ENCODE results near the gene SLC12A4.
A peak's percentile ranks its signal among the peaks of the same experiment; 100 is the strongest.
"Not testable (repeated sequence)": the region's sequence is repeated elsewhere in the genome, so short reads cannot be mapped to it uniquely, and the experiment has no call there.

The SLC12A4 gene

GRCh38 chr16:67968400-67969253 lies at the start of gene SLC12A4:
SLC12A4 (minus strand) TSS chr16:67968637; CDS start chr16:67968553, 84 bp downstream.
- Histone ChIP-seq H3K4me2 (peak within 1 kb of the TSS; percentile 97), H3K36me3 (peaks cover 4% of the 10 kb centered on the region; the same call in 1 of the 2 replicates), H4K20me1 (peaks cover 36% of the 10 kb centered on the region; the same call in 1 of the 2 replicates), H3K9ac (peak within 1 kb of the TSS; percentile 84), H3K27ac (peak within 1 kb of the TSS; percentile 82), H3K9me3 (no peaks in the 10 kb centered on the region), H3K4me1 (peaks cover 49% of the 10 kb centered on the region), H3K4me3 (peak within 1 kb of the TSS; percentile 83), H3K27me3 (no peaks in the 10 kb centered on the region)
- no peak for TF ChIP-seq Cebpa-rat (IDR thresholded peaks at IDR 0.05)

GRCh38 chr16:68015681-68016080 lies 47.2 kb upstream of the SLC12A4 start, which contains the start of gene DPEP2NB:
DPEP2NB (minus strand) TSS chr16:68015911; CDS start chr16:68015770, 141 bp downstream.
- no peak for TF ChIP-seq Cebpa-rat (IDR thresholded peaks at IDR 0.05)
- no peaks in the 10 kb centered on the region for H4K20me1 ChIP-seq
- no peak within 1 kb of the TSS for H3K4me3 ChIP-seq
- no peaks in the 10 kb centered on the region for H3K36me3 ChIP-seq
- no peak within 1 kb of the TSS for H3K27ac ChIP-seq
- H3K9me3 ChIP-seq: no peaks in the 10 kb centered on the region
- no peaks in the 10 kb centered on the region for H3K27me3 ChIP-seq
- no peaks in the 10 kb centered on the region for H3K4me1 ChIP-seq
- H3K4me2 ChIP-seq: no peak within 1 kb of the TSS
- H3K9ac ChIP-seq: no peak within 1 kb of the TSS

GRCh38 chr16:68013440-68013839 lies 45.0 kb upstream of the SLC12A4 start:
- no peaks in the 10 kb centered on the region for H3K9me3 ChIP-seq
- H3K36me3 ChIP-seq: no peaks in the 10 kb centered on the region
- H3K27ac ChIP-seq: no peak overlapping the region
- H3K4me3 ChIP-seq: no peak overlapping the region
- no peaks in the 10 kb centered on the region for H4K20me1 ChIP-seq
- no peaks in the 10 kb centered on the region for H3K4me1 ChIP-seq
- no peak overlapping the region for H3K9ac ChIP-seq
- no peak for TF ChIP-seq Cebpa-rat (IDR thresholded peaks at IDR 0.05)
- no peak overlapping the region for H3K4me2 ChIP-seq
- H3K27me3 ChIP-seq: no peaks in the 10 kb centered on the region

GRCh38 chr16:68009872-68010271 lies 41.4 kb upstream of the SLC12A4 start:
- not testable (repeated sequence) for H3K9ac ChIP-seq, H3K27ac ChIP-seq, H4K20me1 ChIP-seq, H3K4me2 ChIP-seq, H3K4me3 ChIP-seq, H3K36me3 ChIP-seq, H3K9me3 ChIP-seq, H3K27me3 ChIP-seq, H3K4me1 ChIP-seq

GRCh38 chr16:68009157-68009735 lies 40.8 kb upstream of the SLC12A4 start:
- Histone ChIP-seq H3K27me3 (no peaks in the 10 kb centered on the region), H3K4me2 (no peak overlapping the region), H3K27ac (no peak overlapping the region), H4K20me1 (no peaks in the 10 kb centered on the region), H3K36me3 (no peaks in the 10 kb centered on the region), H3K9ac (no peak overlapping the region), H3K4me3 (no peak overlapping the region), H3K4me1 (no peaks in the 10 kb centered on the region; the same call in 1 of the 2 replicates), H3K9me3 (no peaks in the 10 kb centered on the region)
- no peak for TF ChIP-seq Cebpa-rat (IDR thresholded peaks at IDR 0.05)

- Histone ChIP-seq H4K20me1 (no peaks in the 10 kb centered on the region), H3K27ac (no peak overlapping the region), H3K27me3 (no peaks in the 10 kb centered on the region), H3K9me3 (no peaks in the 10 kb centered on the region), H3K4me3 (no peak overlapping the region), H3K4me1 (no peaks in the 10 kb centered on the region; the same call in 1 of the 2 replicates), H3K9ac (no peak overlapping the region), H3K4me2 (no peak overlapping the region), H3K36me3 (no peaks in the 10 kb centered on the region)
- no peak for TF ChIP-seq Cebpa-rat (IDR thresholded peaks at IDR 0.05)
Observed at GRCh38 chr16:68005786-68006286, 37.4 kb upstream of the SLC12A4 start.

- H3K4me2 ChIP-seq: no peak overlapping the region
- no peaks in the 10 kb centered on the region for H3K27me3 ChIP-seq
- H3K4me1 ChIP-seq: peaks cover 4% of the 10 kb centered on the region
- no peak overlapping the region for H3K4me3 ChIP-seq
- no peaks in the 10 kb centered on the region for H4K20me1 ChIP-seq
- no peaks in the 10 kb centered on the region for H3K36me3 ChIP-seq
- no peak overlapping the region for H3K27ac ChIP-seq
- H3K9me3 ChIP-seq: no peaks in the 10 kb centered on the region
- no peak overlapping the region for H3K9ac ChIP-seq
- no peak for TF ChIP-seq Cebpa-rat (IDR thresholded peaks at IDR 0.05)
Observed at GRCh38 chr16:68005211-68005610, 36.8 kb upstream of the SLC12A4 start.

- H4K20me1 ChIP-seq: no peaks in the 10 kb centered on the region
- no peak overlapping the region for H3K9ac ChIP-seq
- H3K9me3 ChIP-seq: peaks cover 5% of the 10 kb centered on the region; the same call in 1 of the 2 replicates
- H3K27ac ChIP-seq: no peak overlapping the region
- no peak for TF ChIP-seq Cebpa-rat (IDR thresholded peaks at IDR 0.05)
- H3K4me1 ChIP-seq: peaks cover 26% of the 10 kb centered on the region
- H3K4me3 ChIP-seq: no peak overlapping the region
- H3K36me3 ChIP-seq: no peaks in the 10 kb centered on the region
- H3K27me3 ChIP-seq: no peaks in the 10 kb centered on the region
- no peak overlapping the region for H3K4me2 ChIP-seq
Observed at GRCh38 chr16:68003031-68003430, 34.6 kb upstream of the SLC12A4 start.

GRCh38 chr16:68000450-68000849 lies 32.0 kb upstream of the SLC12A4 start:
- Histone ChIP-seq H3K4me1 (peaks cover 26% of the 10 kb centered on the region), H3K9me3 (peaks cover 9% of the 10 kb centered on the region; the same call in 1 of the 2 replicates), H3K27me3 (no peaks in the 10 kb centered on the region), H3K4me3 (no peak overlapping the region), H3K27ac (0 out of 2 replicates have a peak overlapping the region, but pooled peaks have one; percentile 59), H3K9ac (no peak overlapping the region), H3K36me3 (no peaks in the 10 kb centered on the region), H4K20me1 (no peaks in the 10 kb centered on the region), H3K4me2 (peak overlapping the region; percentile 82)
- no peak for TF ChIP-seq Cebpa-rat (IDR thresholded peaks at IDR 0.05)

- peaks cover 30% of the 10 kb centered on the region for H3K4me1 ChIP-seq
- peak overlapping the region; percentile 82 for H3K4me2 ChIP-seq
Observed at GRCh38 chr16:67999985-68000384, 31.5 kb upstream of the SLC12A4 start.

GRCh38 chr16:67998779-67999688 lies 30.6 kb upstream of the SLC12A4 start, which contains the start of gene DPEP2:
DPEP2 (minus strand) TSS chr16:67999484; CDS start chr16:67993212, 6,272 bp downstream.
- H3K36me3 ChIP-seq, H3K27me3 ChIP-seq, H3K9me3 ChIP-seq, H4K20me1 ChIP-seq: not testable (repeated sequence)
- H3K27ac ChIP-seq: peak within 1 kb of the TSS; percentile 59
- H3K9ac ChIP-seq: peak within 1 kb of the TSS; percentile 46; the same call in 1 of the 2 replicates
- peaks cover 38% of the 10 kb centered on the region for H3K4me1 ChIP-seq
- peak within 1 kb of the TSS; percentile 82 for H3K4me2 ChIP-seq
- H3K4me3 ChIP-seq: peak within 1 kb of the TSS; percentile 37

More at GRCh38 chr16:67999985-68000384, 31.5 kb upstream of the SLC12A4 start:
- peak overlapping the region; percentile 59; the same call in 1 of the 2 replicates for H3K27ac ChIP-seq
- H3K27me3 ChIP-seq: no peaks in the 10 kb centered on the region
- no peak for TF ChIP-seq Cebpa-rat (IDR thresholded peaks at IDR 0.05)
- no peak overlapping the region for H3K9ac ChIP-seq
- peaks cover 9% of the 10 kb centered on the region; the same call in 1 of the 2 replicates for H3K9me3 ChIP-seq
- no peak overlapping the region for H3K4me3 ChIP-seq
- no peaks in the 10 kb centered on the region for H4K20me1 ChIP-seq
- H3K36me3 ChIP-seq: no peaks in the 10 kb centered on the region

- H3K9me3 ChIP-seq, H4K20me1 ChIP-seq, H3K36me3 ChIP-seq, H3K27me3 ChIP-seq, H3K27ac ChIP-seq, H3K9ac ChIP-seq: not testable (repeated sequence)
- peaks cover 46% of the 10 kb centered on the region for H3K4me1 ChIP-seq
- 0 out of 2 replicates have a peak overlapping the region, but pooled peaks have one; percentile 7 for H3K4me3 ChIP-seq
- peak overlapping the region; percentile 82 for H3K4me2 ChIP-seq
Observed at GRCh38 chr16:67998231-67998778, 29.9 kb upstream of the SLC12A4 start.

All from BLaER1 (cell line).